Fibroblast of mammary gland (primary cell): Measurements from ENCODE around the gene PIK3AP1.

ENCODE experiments used
- DNase-seq: peaks from one replicate; pipeline ENCODE4 v3.0.0-alpha.2; 2010; ENCODE audit warnings: low read depth
- H3K4me3 ChIP-seq: 2 replicates; pipeline ENCODE4 v1.5.1; 2011; ENCODE audit warnings: low read depth, mild to moderate bottlenecking, low read length, moderate library complexity; ENCODE audit not compliant: control insufficient read depth
- CTCF ChIP-seq: conservative IDR thresholded peaks from 2 replicates; pipeline ENCODE4 v1.5.1; 2011; ENCODE audit warnings: low read depth, low read length, inconsistent platforms; ENCODE audit not compliant: control insufficient read depth, insufficient read depth

PIK3AP1 gene

GRCh38 chr10:96675846-96676245, 44.5 kb downstream of the PIK3AP1 start:
- TF ChIP-seq CTCF = no peak
- DNase-seq = no peak
- H3K4me3 ChIP-seq = no peak overlapping the region

- TF ChIP-seq CTCF = no peak
- no peak overlapping the region for H3K4me3 ChIP-seq
- peak; percentile 19 for DNase-seq
These were observed 46.8 kb downstream of the PIK3AP1 start for GRCh38 chr10:96673318-96674099.

GRCh38 chr10:96672481-96673175, 47.7 kb downstream of the PIK3AP1 start:
- DNase-seq = no peak
- no peak overlapping the region for H3K4me3 ChIP-seq
- no peak for TF ChIP-seq CTCF

GRCh38 chr10:96671211-96671890, 49.0 kb downstream of the PIK3AP1 start:
- no peak overlapping the region for H3K4me3 ChIP-seq
- no peak for DNase-seq
- no peak for TF ChIP-seq CTCF

GRCh38 chr10:96670786-96671185, 49.5 kb downstream of the PIK3AP1 start:
- H3K4me3 ChIP-seq = no peak overlapping the region
- no peak for TF ChIP-seq CTCF
- DNase-seq = no peak

- no peak for DNase-seq
- H3K4me3 ChIP-seq = no peak overlapping the region
- TF ChIP-seq CTCF = no peak
These were observed 52.9 kb downstream of the PIK3AP1 start for GRCh38 chr10:96667401-96667800.
